Keratinocyte (primary cell): ENCODE results near the gene GRK3.

Experiments
- CTCF ChIP-seq, 3 experiments: IDR thresholded peaks in 1 of 3; conservative IDR thresholded peaks in 1 of 3; optimal IDR thresholded peaks in 1 of 3; 2 replicates in 2 of 3; 3 replicates in 1 of 3; pipeline versions ENCODE3 to v1.5.1; 2011; ENCODE audit warnings: low read length in 3 of 3, mild to moderate bottlenecking in 3 of 3, moderate library complexity in 2 of 3, control low read depth in 1 of 3, inconsistent platforms in 1 of 3; ENCODE audit not compliant: insufficient read depth in 2 of 3; ENCODE audit errors: extremely low read depth in 1 of 3
- EZH2 ChIP-seq: IDR thresholded peaks from one replicate; pipeline ENCODE4 v1.6.1; 2012; ENCODE audit warnings: inconsistent platforms, mild to moderate bottlenecking, low read length, moderate library complexity

GRCh38 chr22:25694196-25694907 is 129.9 kb downstream of the GRK3 start:
- no peak for TF ChIP-seq CTCF (optimal IDR thresholded peaks at IDR 0.05 in 1 of 3, IDR thresholded peaks at IDR 0.05 in 1 of 3, conservative IDR thresholded peaks at IDR 0.05 in 1 of 3; ENCODE audit: extremely low read depth in 1 of 3, insufficient read depth in 2 of 3, low read length in 3 of 3)
- no peak for TF ChIP-seq EZH2
